Activated T-cell treated with anti-CD3 and anti-CD28 coated beads for 4 hours (primary cell): Measurements from ENCODE around the gene RNF133.

Experiments
- DNase-seq: peaks from one replicate; pipeline ENCODE4 v3.0.0-alpha.2; 2020

The RNF133 gene

GRCh38 chr7:122699017-122699416 is at the start of gene RNF133:
Gene RNF133 (minus strand): TSS chr7:122699117. CDS start chr7:122698918, 199 bp downstream.
- no peak for DNase-seq

GRCh38 chr7:122748195-122748594 is 49.3 kb upstream of the RNF133 start:
- DNase-seq = no peak

- DNase-seq = no peak
Measured at GRCh38 chr7:122746948-122747347, 48.0 kb upstream of the RNF133 start.

- no peak for DNase-seq
Measured at GRCh38 chr7:122743211-122743610, 44.3 kb upstream of the RNF133 start.

GRCh38 chr7:122738947-122739346 is 40.0 kb upstream of the RNF133 start:
- DNase-seq = no peak

- no peak for DNase-seq
Measured at GRCh38 chr7:122736183-122736582, 37.3 kb upstream of the RNF133 start.

GRCh38 chr7:122727759-122728158 is 28.8 kb upstream of the RNF133 start:
- no peak for DNase-seq

GRCh38 chr7:122727354-122727753 is 28.4 kb upstream of the RNF133 start:
- no peak for DNase-seq

- no peak for DNase-seq
Measured at GRCh38 chr7:122726881-122727280, 28.0 kb upstream of the RNF133 start.

GRCh38 chr7:122724366-122724765 is 25.4 kb upstream of the RNF133 start:
- no peak for DNase-seq

GRCh38 chr7:122719010-122719578 is 20.2 kb upstream of the RNF133 start:
- no peak for DNase-seq

GRCh38 chr7:122717356-122718089 is 18.6 kb upstream of the RNF133 start:
- DNase-seq = no peak

GRCh38 chr7:122715183-122715582 is 16.3 kb upstream of the RNF133 start:
- no peak for DNase-seq

GRCh38 chr7:122710916-122711315 is 12.0 kb upstream of the RNF133 start:
- no peak for DNase-seq

GRCh38 chr7:122709930-122710646 is 11.2 kb upstream of the RNF133 start:
- DNase-seq = no peak

- DNase-seq = no peak
Measured at GRCh38 chr7:122706836-122707235, 7.9 kb upstream of the RNF133 start.

- DNase-seq = no peak
Measured at GRCh38 chr7:122702872-122703510, 4.1 kb upstream of the RNF133 start, which contains the start of gene RNF148. Gene RNF148 (minus strand): TSS chr7:122702922. CDS start chr7:122702750, 172 bp downstream.

- DNase-seq = no peak
Measured at GRCh38 chr7:122695816-122696215, 3.1 kb downstream of the RNF133 start.

GRCh38 chr7:122694697-122695096 is 4.2 kb downstream of the RNF133 start:
- DNase-seq = no peak

- no peak for DNase-seq
Measured at GRCh38 chr7:122692769-122693309, 6.1 kb downstream of the RNF133 start.

- no peak for DNase-seq
Measured at GRCh38 chr7:122691569-122692235, 7.2 kb downstream of the RNF133 start.

GRCh38 chr7:122689346-122690109 is 9.4 kb downstream of the RNF133 start:
- DNase-seq = no peak
